RPMI8226 (cell line): ENCODE measurements around the gene DDX55.

ENCODE experiments used
- DNase-seq: peaks from one replicate; pipeline ENCODE4 v3.0.0-alpha.2; 2015

The DDX55 gene

GRCh38 chr12:123614110-123614509, 12.2 kb downstream of the DDX55 start:
- DNase-seq, result no peak

GRCh38 chr12:123614531-123614930, 12.6 kb downstream of the DDX55 start:
- no peak for DNase-seq

GRCh38 chr12:123617144-123617543, 15.2 kb downstream of the DDX55 start:
- DNase-seq, result no peak

GRCh38 chr12:123617580-123617979, 15.7 kb downstream of the DDX55 start:
- no peak for DNase-seq

GRCh38 chr12:123621101-123621500, 19.2 kb downstream of the DDX55 start:
- no peak for DNase-seq

- DNase-seq, result no peak
Observed at GRCh38 chr12:123621619-123622530, 20.0 kb downstream of the DDX55 start.

GRCh38 chr12:123633379-123634141, 31.7 kb downstream of the DDX55 start, which contains the start of the genes EIF2B1 and GTF2H3:
Gene EIF2B1 (minus strand): TSS chr12:123633686. CDS start chr12:123633557, 129 bp downstream.
Gene GTF2H3 (plus strand): TSS chr12:123633829. CDS start chr12:123633860, 31 bp downstream.
- DNase-seq, result peak; percentile 95

GRCh38 chr12:123634142-123634561, 32.3 kb downstream of the DDX55 start:
- DNase-seq, result no peak

- DNase-seq, result no peak
Observed at GRCh38 chr12:123643911-123644310, 42.0 kb downstream of the DDX55 start.

GRCh38 chr12:123645380-123645779, 43.5 kb downstream of the DDX55 start:
- DNase-seq, result no peak

- no peak for DNase-seq
Observed at GRCh38 chr12:123645878-123646277, 44.0 kb downstream of the DDX55 start.

- DNase-seq, result no peak
Observed at GRCh38 chr12:123648401-123648800, 46.5 kb downstream of the DDX55 start.

GRCh38 chr12:123654129-123654701, 52.3 kb downstream of the DDX55 start:
- DNase-seq, result no peak

GRCh38 chr12:123655420-123655819, 53.5 kb downstream of the DDX55 start:
- no peak for DNase-seq

- DNase-seq, result no peak
Observed at GRCh38 chr12:123656392-123656791, 54.5 kb downstream of the DDX55 start.

GRCh38 chr12:123657211-123657610, 55.3 kb downstream of the DDX55 start:
- DNase-seq, result no peak

- DNase-seq, result no peak
Observed at GRCh38 chr12:123659996-123660727, 58.3 kb downstream of the DDX55 start.

- no peak for DNase-seq
Observed at GRCh38 chr12:123667771-123668170, 65.9 kb downstream of the DDX55 start.
